Measurements from ENCODE around the gene GPR139. TPM values are rescaled to one million over a fixed set of nuclear protein-coding genes. Genes with fewer than 3 reads are reported as not detected.

The GPR139 gene
- total RNA-seq, 1 donor from 2014 or later, result not detected

GRCh38 chr16:20064520-20064919, 9.2 kb downstream of the GPR139 start:
- intact Hi-C loops (cut with DNase I), result no loop called here
- no peak for DNase-seq (ENCODE audit: missing footprints)
- ATAC-seq, result no peak

GRCh38 chr16:20061132-20061531, 12.6 kb downstream of the GPR139 start:
- no peak for ATAC-seq
- intact Hi-C loops (cut with DNase I), result no loop called here
- DNase-seq (ENCODE audit: missing footprints), result no peak

- intact Hi-C loops (cut with DNase I), result no loop called here
- DNase-seq (ENCODE audit: missing footprints), result no peak
These were observed 17.3 kb downstream of the GPR139 start for GRCh38 chr16:20056436-20056835.

GRCh38 chr16:20053336-20053735, 20.4 kb downstream of the GPR139 start:
- no peak for ATAC-seq
- no peak for DNase-seq (ENCODE audit: missing footprints)
- intact Hi-C loops (cut with DNase I), result no loop called here

More at GRCh38 chr16:20056436-20056835, 17.3 kb downstream of the GPR139 start:
- no peak for ATAC-seq

GRCh38 chr16:20051611-20052010, 22.1 kb downstream of the GPR139 start:
- intact Hi-C loops (cut with DNase I), result no loop called here
- no peak for ATAC-seq

GRCh38 chr16:20051147-20051546, 22.5 kb downstream of the GPR139 start:
- DNase-seq (ENCODE audit: missing footprints), result no peak
- no peak for ATAC-seq
- intact Hi-C loops (cut with DNase I), result no loop called here

More at GRCh38 chr16:20051611-20052010, 22.1 kb downstream of the GPR139 start:
- DNase-seq (ENCODE audit: missing footprints), result no peak

GRCh38 chr16:20049831-20050230, 23.9 kb downstream of the GPR139 start:
- ATAC-seq (no peak), DNase-seq (ENCODE audit: missing footprints) (no peak)
- intact Hi-C loops (cut with DNase I), result no loop called here

- no peak for DNase-seq (ENCODE audit: missing footprints)
- intact Hi-C loops (cut with DNase I), result no loop called here
- no peak for ATAC-seq
These were observed 27.8 kb downstream of the GPR139 start for GRCh38 chr16:20045886-20046285.

- no peak for DNase-seq (ENCODE audit: missing footprints)
- intact Hi-C loops (cut with DNase I), result no loop called here
- ATAC-seq, result no peak
These were observed 30.8 kb downstream of the GPR139 start for GRCh38 chr16:20042848-20043247.

- DNase-seq (ENCODE audit: missing footprints) (no peak), ATAC-seq (no peak)
- intact Hi-C loops (cut with DNase I), result no loop called here
These were observed 31.6 kb downstream of the GPR139 start for GRCh38 chr16:20041924-20042596.

GRCh38 chr16:20040011-20040410, 33.7 kb downstream of the GPR139 start:
- intact Hi-C loops (cut with DNase I), result no loop called here
- ATAC-seq, result no peak
- DNase-seq (ENCODE audit: missing footprints), result no peak

GRCh38 chr16:20029611-20030010, 44.1 kb downstream of the GPR139 start:
- ATAC-seq, result no peak

GRCh38 chr16:20026361-20027072, 47.2 kb downstream of the GPR139 start:
- DNase-seq (ENCODE audit: missing footprints) (no peak), ATAC-seq (no peak)
- intact Hi-C loops (cut with DNase I), result no loop called here

More at GRCh38 chr16:20029611-20030010, 44.1 kb downstream of the GPR139 start:
- DNase-seq (ENCODE audit: missing footprints), result no peak
- intact Hi-C loops (cut with DNase I), result no loop called here

GRCh38 chr16:20023190-20023589, 50.5 kb downstream of the GPR139 start:
- ATAC-seq, result no peak

GRCh38 chr16:20020976-20021375, 52.7 kb downstream of the GPR139 start:
- no peak for DNase-seq (ENCODE audit: missing footprints)
- ATAC-seq, result no peak
- intact Hi-C loops (cut with DNase I), result no loop called here

More at GRCh38 chr16:20023190-20023589, 50.5 kb downstream of the GPR139 start:
- DNase-seq (ENCODE audit: missing footprints), result no peak
- intact Hi-C loops (cut with DNase I), result no loop called here

- intact Hi-C loops (cut with DNase I), result no loop called here
- no peak for ATAC-seq
- no peak for DNase-seq (ENCODE audit: missing footprints)
These were observed 53.6 kb downstream of the GPR139 start for GRCh38 chr16:20020083-20020482.

- intact Hi-C loops (cut with DNase I), result no loop called here
These were observed 57.5 kb downstream of the GPR139 start for GRCh38 chr16:20016234-20016633.

GRCh38 chr16:20004931-20005330, 68.8 kb downstream of the GPR139 start:
- ATAC-seq, result no peak
- intact Hi-C loops (cut with DNase I), result no loop called here
- no peak for DNase-seq (ENCODE audit: missing footprints)

More at GRCh38 chr16:20016234-20016633, 57.5 kb downstream of the GPR139 start:
- DNase-seq (ENCODE audit: missing footprints) (no peak), ATAC-seq (no peak)

- intact Hi-C loops (cut with DNase I), result no loop called here
- ATAC-seq (no peak), DNase-seq (ENCODE audit: missing footprints) (no peak)
These were observed 70.8 kb downstream of the GPR139 start for GRCh38 chr16:20002936-20003335.

Data from Right ventricle myocardium inferior (tissue), 1 donor.